Stomach (tissue), 4 donors: ENCODE results near the gene DCST1.
A peak's percentile ranks its signal among the peaks of the same experiment; 100 is the strongest.

Source experiments
- EP300 ChIP-seq: sonication (generic); formaldehyde crosslinking; IDR thresholded peaks from one replicate; pipeline ENCODE4 v1.6.1; 2017; ENCODE audit warnings: antibody characterized with exemption
- POLR2A ChIP-seq, 4 donors: fragments of 450-650 bp; IDR thresholded peaks; one replicate each; pipeline ENCODE4 v1.6.1; 2016; ENCODE audit warnings: antibody characterized with exemption in 4 of 4, control low read depth in 2 of 4, mild to moderate bottlenecking in 1 of 4, moderate library complexity in 1 of 4
- POLR2AphosphoS5 ChIP-seq, 3 donors: sonication (generic); formaldehyde crosslinking; IDR thresholded peaks; one replicate each; pipeline ENCODE4 v1.6.1; 2016; ENCODE audit warnings: antibody characterized with exemption in 3 of 3

GRCh38 chr1:155038602-155039307 is 5.1 kb downstream of the DCST1 start:
- no peak for TF ChIP-seq EP300
- TF ChIP-seq POLR2A (IDR thresholded peaks at IDR 0.05) = no peak
- TF ChIP-seq POLR2AphosphoS5 (IDR thresholded peaks at IDR 0.05) = peak in 2 of 3 donors; percentile 8 to 58
